SK-N-SH treated with all-trans-retinoic acid at 6 μM for 48 hours (cell line): ENCODE results near the gene SSTR5.

Experiments
- ARNTL ChIP-seq: fragments of 450-650 bp; formaldehyde crosslinking; IDR thresholded peaks from 2 replicates; pipeline ENCODE4 v1.5.0; 2020; ENCODE audit warnings: low read depth, mild to moderate bottlenecking, moderate library complexity, borderline replicate concordance
- CREB5 ChIP-seq: fragments of 250-450 bp; sonication (Bioruptor Pico); IDR thresholded peaks from 2 replicates; pipeline ENCODE4 v1.5.1; 2020; ENCODE audit warnings: low read depth, mild to moderate bottlenecking, moderate library complexity
- ESRRG ChIP-seq: fragments of 250-450 bp; sonication (Bioruptor Pico); IDR thresholded peaks from 2 replicates; pipeline ENCODE4 v1.6.1; 2021; ENCODE audit warnings: mild to moderate bottlenecking
- PPARA ChIP-seq: fragments of 250-450 bp; sonication (Bioruptor Pico); IDR thresholded peaks from 2 replicates; pipeline ENCODE4 v1.5.0; 2020; ENCODE audit warnings: mild to moderate bottlenecking, borderline replicate concordance
- ZFP30 ChIP-seq: fragments of 450-650 bp; formaldehyde crosslinking; IDR thresholded peaks from 2 replicates; pipeline ENCODE4 v1.5.0; 2022; ENCODE audit warnings: mild to moderate bottlenecking, moderate library complexity
- ZNF565 ChIP-seq: fragments of 450-650 bp; formaldehyde crosslinking; conservative IDR thresholded peaks from 2 replicates; pipeline ENCODE4 v1.5.0; 2020; ENCODE audit warnings: low read depth, mild to moderate bottlenecking, moderate library complexity

GRCh38 chr16:1113889-1114526 is 41.5 kb downstream of the SSTR5 start:
- no peak for TF ChIP-seq ZNF565 (CRISPR knock-in tag)
- TF ChIP-seq ZFP30 (CRISPR knock-in tag): no peak
- TF ChIP-seq ESRRG (CRISPR knock-in tag): no peak
- TF ChIP-seq PPARA (CRISPR knock-in tag): no peak
- TF ChIP-seq CREB5 (CRISPR knock-in tag): no peak
- TF ChIP-seq ARNTL (CRISPR knock-in tag): no peak
